Activated T-cell treated with anti-CD3 and anti-CD28 coated beads, Interleukin-2, amount 50 U/mL, for 1 hour (primary cell): ENCODE data around the gene PAPPA2.

Experiments used
- DNase-seq: peaks from one replicate; pipeline ENCODE4 v3.0.0-alpha.2; 2020

PAPPA2 gene

GRCh38 chr1:176775996-176776395 lies 313.0 kb downstream of the PAPPA2 start:
- no peak for DNase-seq

- DNase-seq: no peak
These were observed 315.1 kb downstream of the PAPPA2 start for GRCh38 chr1:176778056-176778455.

GRCh38 chr1:176779992-176780328 lies 317.0 kb downstream of the PAPPA2 start:
- no peak for DNase-seq

- DNase-seq: no peak
These were observed 320.3 kb downstream of the PAPPA2 start for GRCh38 chr1:176783309-176783708.

GRCh38 chr1:176785056-176785455 lies 322.1 kb downstream of the PAPPA2 start:
- no peak for DNase-seq

- no peak for DNase-seq
These were observed 322.8 kb downstream of the PAPPA2 start for GRCh38 chr1:176785791-176786190.

- no peak for DNase-seq
These were observed 323.3 kb downstream of the PAPPA2 start for GRCh38 chr1:176786274-176786673.

GRCh38 chr1:176789571-176790090 lies 326.7 kb downstream of the PAPPA2 start:
- DNase-seq: no peak

- no peak for DNase-seq
These were observed 327.8 kb downstream of the PAPPA2 start for GRCh38 chr1:176790786-176791185.

- no peak for DNase-seq
These were observed 328.9 kb downstream of the PAPPA2 start for GRCh38 chr1:176791906-176792305.

- no peak for DNase-seq
These were observed 332.0 kb downstream of the PAPPA2 start for GRCh38 chr1:176794897-176795508.

GRCh38 chr1:176795929-176796328 lies 333.0 kb downstream of the PAPPA2 start:
- no peak for DNase-seq

GRCh38 chr1:176796583-176796982 lies 333.6 kb downstream of the PAPPA2 start:
- no peak for DNase-seq

- no peak for DNase-seq
These were observed 336.4 kb downstream of the PAPPA2 start for GRCh38 chr1:176799327-176799726.

- no peak for DNase-seq
These were observed 338.1 kb downstream of the PAPPA2 start for GRCh38 chr1:176800978-176801513.

- DNase-seq: no peak
These were observed 338.6 kb downstream of the PAPPA2 start for GRCh38 chr1:176801514-176802020.

GRCh38 chr1:176802316-176802715 lies 339.3 kb downstream of the PAPPA2 start:
- no peak for DNase-seq

- DNase-seq: no peak
These were observed 340.1 kb downstream of the PAPPA2 start for GRCh38 chr1:176803042-176803441.

GRCh38 chr1:176803596-176803995 lies 340.6 kb downstream of the PAPPA2 start:
- DNase-seq: no peak

- no peak for DNase-seq
These were observed 346.3 kb downstream of the PAPPA2 start for GRCh38 chr1:176809292-176809691.

- DNase-seq: no peak
These were observed 348.7 kb downstream of the PAPPA2 start for GRCh38 chr1:176811511-176812288.

- DNase-seq: no peak
These were observed 352.6 kb downstream of the PAPPA2 start for GRCh38 chr1:176815621-176816020.

GRCh38 chr1:176816232-176816631 lies 353.3 kb downstream of the PAPPA2 start:
- DNase-seq: no peak
